Activated T-cell treated with anti-CD3 and anti-CD28 coated beads, Interleukin-2, amount 50 U/mL, for 24 hours (primary cell): ENCODE measurements around the gene TTC4.

Experiments
- DNase-seq: peaks from one replicate; pipeline ENCODE4 v3.0.0-alpha.2; 2020
- H3K27ac Mint-ChIP-seq: 2 replicates; pipeline ENCODE4 v1.8.0; 2020; ENCODE audit warnings: mild to moderate bottlenecking, mixed read lengths
- H3K27me3 Mint-ChIP-seq: 2 replicates; pipeline ENCODE4 v1.8.0; 2020; ENCODE audit warnings: mixed read lengths
- H3K36me3 Mint-ChIP-seq: 2 replicates; pipeline ENCODE4 v1.8.0; 2020; ENCODE audit warnings: low read depth, mixed read lengths
- H3K4me1 Mint-ChIP-seq: 2 replicates; pipeline ENCODE4 v1.8.0; 2020; ENCODE audit warnings: low read depth, mixed read lengths
- H3K4me3 Mint-ChIP-seq: 2 replicates; pipeline ENCODE4 v1.8.0; 2020; ENCODE audit warnings: mild to moderate bottlenecking, moderate library complexity, mixed read lengths
- H3K9me3 Mint-ChIP-seq: 2 replicates; pipeline ENCODE4 v1.8.0; 2020; ENCODE audit warnings: mixed read lengths

The TTC4 gene

GRCh38 chr1:54695764-54696163, 19.9 kb upstream of the TTC4 start:
- peaks cover 9% of the 10 kb centered on the region for H3K4me1 Mint-ChIP-seq
- no peak for DNase-seq
- H3K27me3 Mint-ChIP-seq: peaks cover 20% of the 10 kb centered on the region
- no peaks in the 10 kb centered on the region for H3K9me3 Mint-ChIP-seq
- no peak overlapping the region for H3K27ac Mint-ChIP-seq
- no peak overlapping the region for H3K4me3 Mint-ChIP-seq
- no peaks in the 10 kb centered on the region for H3K36me3 Mint-ChIP-seq

GRCh38 chr1:54696262-54696661, 19.4 kb upstream of the TTC4 start:
- H3K4me3 Mint-ChIP-seq: no peak overlapping the region
- no peak for DNase-seq
- no peak overlapping the region for H3K27ac Mint-ChIP-seq
- H3K27me3 Mint-ChIP-seq: peaks cover 20% of the 10 kb centered on the region
- H3K4me1 Mint-ChIP-seq: peaks cover 9% of the 10 kb centered on the region
- no peaks in the 10 kb centered on the region for H3K36me3 Mint-ChIP-seq
- H3K9me3 Mint-ChIP-seq: no peaks in the 10 kb centered on the region

- H3K27ac Mint-ChIP-seq: no peak overlapping the region
Observed at GRCh38 chr1:54697896-54698295, 17.8 kb upstream of the TTC4 start.

GRCh38 chr1:54698346-54698745, 17.3 kb upstream of the TTC4 start:
- no peak overlapping the region for H3K27ac Mint-ChIP-seq
- peaks cover 20% of the 10 kb centered on the region for H3K27me3 Mint-ChIP-seq
- no peaks in the 10 kb centered on the region for H3K9me3 Mint-ChIP-seq
- no peak overlapping the region for H3K4me3 Mint-ChIP-seq
- H3K36me3 Mint-ChIP-seq: no peaks in the 10 kb centered on the region
- DNase-seq: peak; percentile 3
- peaks cover 9% of the 10 kb centered on the region for H3K4me1 Mint-ChIP-seq

More at GRCh38 chr1:54697896-54698295, 17.8 kb upstream of the TTC4 start:
- peak; percentile 17 for DNase-seq
- Mint-ChIP-seq H3K4me3 (no peak overlapping the region), H3K36me3 (no peaks in the 10 kb centered on the region), H3K27me3 (peaks cover 20% of the 10 kb centered on the region), H3K9me3 (no peaks in the 10 kb centered on the region), H3K4me1 (peaks cover 9% of the 10 kb centered on the region)

- H3K9me3 Mint-ChIP-seq: no peaks in the 10 kb centered on the region
Observed at GRCh38 chr1:54699936-54700525, 15.6 kb upstream of the TTC4 start.

GRCh38 chr1:54701066-54701465, 14.6 kb upstream of the TTC4 start:
- Mint-ChIP-seq H3K27ac (no peak overlapping the region), H3K36me3 (no peaks in the 10 kb centered on the region), H3K9me3 (no peaks in the 10 kb centered on the region), H3K27me3 (peaks cover 20% of the 10 kb centered on the region), H3K4me3 (no peak overlapping the region), H3K4me1 (peaks cover 4% of the 10 kb centered on the region)
- DNase-seq: no peak

More at GRCh38 chr1:54699936-54700525, 15.6 kb upstream of the TTC4 start:
- Mint-ChIP-seq H3K4me1 (peaks cover 9% of the 10 kb centered on the region), H3K4me3 (no peak overlapping the region), H3K27me3 (peaks cover 20% of the 10 kb centered on the region), H3K27ac (no peak overlapping the region), H3K36me3 (no peaks in the 10 kb centered on the region)
- DNase-seq: no peak

GRCh38 chr1:54701996-54702395, 13.7 kb upstream of the TTC4 start:
- no peaks in the 10 kb centered on the region for H3K4me1 Mint-ChIP-seq
- no peak for DNase-seq
- H3K4me3 Mint-ChIP-seq: no peak overlapping the region
- peaks cover 17% of the 10 kb centered on the region for H3K27me3 Mint-ChIP-seq
- no peak overlapping the region for H3K27ac Mint-ChIP-seq
- H3K9me3 Mint-ChIP-seq: no peaks in the 10 kb centered on the region
- H3K36me3 Mint-ChIP-seq: no peaks in the 10 kb centered on the region

- Mint-ChIP-seq H3K36me3 (no peaks in the 10 kb centered on the region), H3K9me3 (no peaks in the 10 kb centered on the region), H3K27me3 (peaks cover 13% of the 10 kb centered on the region), H3K4me3 (no peak overlapping the region), H3K27ac (no peak overlapping the region), H3K4me1 (no peaks in the 10 kb centered on the region)
- no peak for DNase-seq
Observed at GRCh38 chr1:54703471-54703870, 12.2 kb upstream of the TTC4 start.

- H3K27me3 Mint-ChIP-seq: peaks cover 15% of the 10 kb centered on the region
- H3K36me3 Mint-ChIP-seq: no peaks in the 10 kb centered on the region
- no peak overlapping the region for H3K27ac Mint-ChIP-seq
- no peaks in the 10 kb centered on the region for H3K9me3 Mint-ChIP-seq
- no peak overlapping the region for H3K4me3 Mint-ChIP-seq
- no peaks in the 10 kb centered on the region for H3K4me1 Mint-ChIP-seq
- no peak for DNase-seq
Observed at GRCh38 chr1:54705153-54705552, 10.5 kb upstream of the TTC4 start.

- Mint-ChIP-seq H3K9me3 (no peaks in the 10 kb centered on the region), H3K4me1 (no peaks in the 10 kb centered on the region), H3K36me3 (no peaks in the 10 kb centered on the region), H3K27ac (no peak overlapping the region), H3K4me3 (no peak overlapping the region), H3K27me3 (peaks cover 15% of the 10 kb centered on the region)
- DNase-seq: no peak
Observed at GRCh38 chr1:54706419-54706818, 9.2 kb upstream of the TTC4 start.

GRCh38 chr1:54708385-54708784, 7.3 kb upstream of the TTC4 start:
- Mint-ChIP-seq H3K36me3 (no peaks in the 10 kb centered on the region), H3K4me3 (no peak overlapping the region), H3K4me1 (no peaks in the 10 kb centered on the region)

GRCh38 chr1:54709547-54710292, 5.9 kb upstream of the TTC4 start:
- H3K9me3 Mint-ChIP-seq: no peaks in the 10 kb centered on the region
- H3K36me3 Mint-ChIP-seq: no peaks in the 10 kb centered on the region
- peaks cover 15% of the 10 kb centered on the region for H3K27me3 Mint-ChIP-seq
- peaks cover 1% of the 10 kb centered on the region for H3K4me1 Mint-ChIP-seq
- no peak for DNase-seq
- H3K27ac Mint-ChIP-seq: no peak overlapping the region
- H3K4me3 Mint-ChIP-seq: no peak overlapping the region

More at GRCh38 chr1:54708385-54708784, 7.3 kb upstream of the TTC4 start:
- DNase-seq: no peak
- H3K27ac Mint-ChIP-seq: no peak overlapping the region
- H3K9me3 Mint-ChIP-seq: no peaks in the 10 kb centered on the region
- peaks cover 15% of the 10 kb centered on the region for H3K27me3 Mint-ChIP-seq

- no peak for DNase-seq
- Mint-ChIP-seq H3K36me3 (no peaks in the 10 kb centered on the region), H3K4me1 (peaks cover 8% of the 10 kb centered on the region), H3K27ac (no peak overlapping the region), H3K27me3 (peaks cover 15% of the 10 kb centered on the region), H3K9me3 (no peaks in the 10 kb centered on the region), H3K4me3 (no peak overlapping the region)
Observed at GRCh38 chr1:54710434-54710833, 5.2 kb upstream of the TTC4 start.

GRCh38 chr1:54710841-54711240, 4.8 kb upstream of the TTC4 start:
- H3K36me3 Mint-ChIP-seq: peaks cover 2% of the 10 kb centered on the region
- H3K4me1 Mint-ChIP-seq: peaks cover 9% of the 10 kb centered on the region
- no peaks in the 10 kb centered on the region for H3K9me3 Mint-ChIP-seq
- H3K27me3 Mint-ChIP-seq: peaks cover 15% of the 10 kb centered on the region
- H3K4me3 Mint-ChIP-seq: no peak overlapping the region
- no peak for DNase-seq
- no peak overlapping the region for H3K27ac Mint-ChIP-seq

- H3K27me3 Mint-ChIP-seq: peaks cover 15% of the 10 kb centered on the region
- no peak overlapping the region for H3K4me3 Mint-ChIP-seq
- no peak for DNase-seq
- H3K27ac Mint-ChIP-seq: no peak overlapping the region
- peaks cover 9% of the 10 kb centered on the region for H3K36me3 Mint-ChIP-seq
- H3K4me1 Mint-ChIP-seq: peaks cover 11% of the 10 kb centered on the region
- H3K9me3 Mint-ChIP-seq: no peaks in the 10 kb centered on the region
Observed at GRCh38 chr1:54711536-54711935, 4.1 kb upstream of the TTC4 start.
